Panc1 (cell line): ENCODE data around the gene DNAL1.
"Not testable (repeated sequence)": the region's sequence is repeated elsewhere in the genome, so short reads cannot be mapped to it uniquely, and the experiment has no call there.

Experiments used
- POLR2AphosphoS5 ChIP-seq: IDR thresholded peaks from 2 replicates; pipeline ENCODE4 v1.6.1; 2012; ENCODE audit warnings: mild to moderate bottlenecking, low read depth, low read length, moderate library complexity
- TF ChIP-seq, protein P1 (sequence below): fragments of 450-650 bp; IDR thresholded peaks from 2 replicates; pipeline ENCODE4 v1.5.1; 2017; ENCODE audit warnings: mild to moderate bottlenecking

DNA sequence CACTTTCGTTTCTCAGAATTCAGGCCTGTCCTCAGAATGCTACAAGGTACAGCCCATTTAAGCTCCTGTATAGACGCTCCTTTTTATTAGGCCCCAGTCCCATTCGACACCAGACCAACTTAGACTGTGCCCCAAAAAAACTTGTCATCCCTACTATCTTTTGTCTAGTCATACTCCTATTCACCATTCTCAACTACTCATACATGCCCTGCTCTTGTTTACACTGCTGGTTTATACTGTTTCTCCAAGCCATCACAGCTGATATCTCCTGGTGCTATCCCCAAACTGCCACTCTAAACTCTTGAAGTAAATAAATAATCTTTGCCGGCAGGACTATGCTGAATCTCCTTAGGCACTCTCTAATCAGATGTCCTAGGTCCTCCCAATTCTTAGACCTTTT, 63.3 kb downstream of the DNAL1 start:
- not testable (repeated sequence) for TF ChIP-seq POLR2AphosphoS5
- TF ChIP-seq, protein P1, sequence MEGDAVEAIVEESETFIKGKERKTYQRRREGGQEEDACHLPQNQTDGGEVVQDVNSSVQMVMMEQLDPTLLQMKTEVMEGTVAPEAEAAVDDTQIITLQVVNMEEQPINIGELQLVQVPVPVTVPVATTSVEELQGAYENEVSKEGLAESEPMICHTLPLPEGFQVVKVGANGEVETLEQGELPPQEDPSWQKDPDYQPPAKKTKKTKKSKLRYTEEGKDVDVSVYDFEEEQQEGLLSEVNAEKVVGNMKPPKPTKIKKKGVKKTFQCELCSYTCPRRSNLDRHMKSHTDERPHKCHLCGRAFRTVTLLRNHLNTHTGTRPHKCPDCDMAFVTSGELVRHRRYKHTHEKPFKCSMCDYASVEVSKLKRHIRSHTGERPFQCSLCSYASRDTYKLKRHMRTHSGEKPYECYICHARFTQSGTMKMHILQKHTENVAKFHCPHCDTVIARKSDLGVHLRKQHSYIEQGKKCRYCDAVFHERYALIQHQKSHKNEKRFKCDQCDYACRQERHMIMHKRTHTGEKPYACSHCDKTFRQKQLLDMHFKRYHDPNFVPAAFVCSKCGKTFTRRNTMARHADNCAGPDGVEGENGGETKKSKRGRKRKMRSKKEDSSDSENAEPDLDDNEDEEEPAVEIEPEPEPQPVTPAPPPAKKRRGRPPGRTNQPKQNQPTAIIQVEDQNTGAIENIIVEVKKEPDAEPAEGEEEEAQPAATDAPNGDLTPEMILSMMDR = not testable (repeated sequence)
